Tibial nerve (tissue), 4 donors: ENCODE measurements around the gene MYOM3. TPM values are rescaled to one million over a fixed set of nuclear protein-coding genes. Genes with fewer than 3 reads are reported as not detected.
"Not testable (repeated sequence)": the region's sequence is repeated elsewhere in the genome, so short reads cannot be mapped to it uniquely, and the experiment has no call there.

Experiments used
- DNase-seq, 2 donors: peaks; one replicate each; pipeline ENCODE4 v3.0.0-alpha.2; 2019; ENCODE audit warnings: low spot score in 2 of 2
- H3K27ac ChIP-seq, 4 donors: fragments of 200-600 bp; sonication (generic) in 3 of 4; one replicate each; pipeline ENCODE4 v1.5.1; 2017 to 2019; ENCODE audit warnings: mild to moderate bottlenecking in 1 of 4
- H3K27me3 ChIP-seq, 2 donors: fragments of 200-600 bp; sonication (generic) in 1 of 2; one replicate each; pipeline versions ENCODE4 v1.5.1 to v1.6.0; 2017 to 2019
- H3K36me3 ChIP-seq, 3 donors: fragments of 200-600 bp; sonication (generic); one replicate each; pipeline ENCODE4 v1.5.1; 2018 to 2019
- H3K4me1 ChIP-seq, 4 donors: fragments of 200-600 bp; sonication (generic) in 3 of 4; one replicate each; pipeline ENCODE4 v1.5.1; 2017 to 2019
- H3K4me3 ChIP-seq, 4 donors: fragments of 200-600 bp; sonication (generic) in 3 of 4; one replicate each; pipeline ENCODE4 v1.5.1; 2017 to 2019; ENCODE audit warnings: mild to moderate bottlenecking in 1 of 4, moderate library complexity in 1 of 4
- H3K9me3 ChIP-seq, 4 donors: fragments of 200-600 bp; sonication (generic) in 3 of 4; one replicate each; pipeline ENCODE4 v1.5.1; 2017 to 2019
- EP300 ChIP-seq, 2 donors: sonication (generic); formaldehyde crosslinking; IDR thresholded peaks; one replicate each; pipeline ENCODE4 v1.6.1; 2017; ENCODE audit warnings: antibody characterized with exemption in 2 of 2, mild to moderate bottlenecking in 1 of 2
- POLR2A ChIP-seq, 2 donors: fragments of 450-650 bp; IDR thresholded peaks; one replicate each; pipeline ENCODE4 v1.6.1; 2017; ENCODE audit warnings: antibody characterized with exemption in 2 of 2, mild to moderate bottlenecking in 2 of 2, moderate library complexity in 2 of 2
- WGBS, 2 donors: methylation state at CpG; one replicate each; pipeline ENCODE4 v1.1.5; 2018; 5-methylcytosine and 5-hydroxymethylcytosine counted together
- total RNA-seq, 4 donors: library from RNA; depleted of rRNA; stranded (reverse); fragments of >200 nt; gene quantifications; one replicate each; pipeline ENCODE4 v1.1.0, GENCODE V29; 2016
- TF ChIP-seq, protein P1 (sequence below), 5 experiments: fragments of 200-600 bp in 3 of 5; fragments of 450-650 bp in 2 of 5; sonication (generic) in 3 of 5; IDR thresholded peaks; one replicate each; pipeline ENCODE4 v1.5.1; 2016 to 2019; ENCODE audit warnings: antibody characterized with exemption in 5 of 5, mild to moderate bottlenecking in 3 of 5, moderate library complexity in 2 of 5

Gene MYOM3
- total RNA-seq, 4 donors from 2014 or later: 0.20 to 0.60 (median 0.22) TPM; not detected in 1

DNA sequence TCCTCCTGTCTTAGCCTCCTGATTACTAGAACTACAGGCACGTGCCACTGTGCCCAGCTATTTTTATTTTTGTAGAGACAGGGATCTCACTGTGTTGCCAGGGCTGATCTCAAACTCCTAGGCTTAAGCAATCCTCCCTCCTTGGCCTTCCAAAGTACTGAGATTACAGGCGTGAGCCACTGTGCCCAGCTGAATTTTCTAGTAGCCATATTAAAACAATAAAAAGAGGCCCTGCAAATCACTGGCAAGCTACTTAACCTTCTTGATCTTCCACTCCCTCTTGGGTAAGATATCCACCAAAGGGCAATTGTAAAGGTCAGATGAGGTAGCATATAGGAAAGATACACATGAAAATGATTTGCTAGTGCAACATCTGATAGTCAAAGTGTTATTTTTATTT is 66.2 kb downstream of the MYOM3 start:
- Histone ChIP-seq H3K36me3 (no peaks in the 10 kb centered on the region), H3K27me3 (no peaks in the 10 kb centered on the region), H3K27ac (peak overlapping the region in 2 of 4 donors; percentile 5 to 8), H3K4me3 (no peak overlapping the region), H3K9me3 (no peaks in the 10 kb centered on the region), H3K4me1 (peaks cover 0 to 16% (median 0%) of the 10 kb centered on the region in 4 donors)
- no peak for TF ChIP-seq POLR2A (IDR thresholded peaks at IDR 0.05)
- no peak for TF ChIP-seq EP300 (IDR thresholded peaks at IDR 0.05)
- TF ChIP-seq, protein P1, sequence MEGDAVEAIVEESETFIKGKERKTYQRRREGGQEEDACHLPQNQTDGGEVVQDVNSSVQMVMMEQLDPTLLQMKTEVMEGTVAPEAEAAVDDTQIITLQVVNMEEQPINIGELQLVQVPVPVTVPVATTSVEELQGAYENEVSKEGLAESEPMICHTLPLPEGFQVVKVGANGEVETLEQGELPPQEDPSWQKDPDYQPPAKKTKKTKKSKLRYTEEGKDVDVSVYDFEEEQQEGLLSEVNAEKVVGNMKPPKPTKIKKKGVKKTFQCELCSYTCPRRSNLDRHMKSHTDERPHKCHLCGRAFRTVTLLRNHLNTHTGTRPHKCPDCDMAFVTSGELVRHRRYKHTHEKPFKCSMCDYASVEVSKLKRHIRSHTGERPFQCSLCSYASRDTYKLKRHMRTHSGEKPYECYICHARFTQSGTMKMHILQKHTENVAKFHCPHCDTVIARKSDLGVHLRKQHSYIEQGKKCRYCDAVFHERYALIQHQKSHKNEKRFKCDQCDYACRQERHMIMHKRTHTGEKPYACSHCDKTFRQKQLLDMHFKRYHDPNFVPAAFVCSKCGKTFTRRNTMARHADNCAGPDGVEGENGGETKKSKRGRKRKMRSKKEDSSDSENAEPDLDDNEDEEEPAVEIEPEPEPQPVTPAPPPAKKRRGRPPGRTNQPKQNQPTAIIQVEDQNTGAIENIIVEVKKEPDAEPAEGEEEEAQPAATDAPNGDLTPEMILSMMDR (IDR thresholded peaks at IDR 0.05): no peak
- DNase-seq: no peak
- WGBS, 2 donors: 50 to 56% methylated on average over 2 of the region's 2 CpGs

DNA sequence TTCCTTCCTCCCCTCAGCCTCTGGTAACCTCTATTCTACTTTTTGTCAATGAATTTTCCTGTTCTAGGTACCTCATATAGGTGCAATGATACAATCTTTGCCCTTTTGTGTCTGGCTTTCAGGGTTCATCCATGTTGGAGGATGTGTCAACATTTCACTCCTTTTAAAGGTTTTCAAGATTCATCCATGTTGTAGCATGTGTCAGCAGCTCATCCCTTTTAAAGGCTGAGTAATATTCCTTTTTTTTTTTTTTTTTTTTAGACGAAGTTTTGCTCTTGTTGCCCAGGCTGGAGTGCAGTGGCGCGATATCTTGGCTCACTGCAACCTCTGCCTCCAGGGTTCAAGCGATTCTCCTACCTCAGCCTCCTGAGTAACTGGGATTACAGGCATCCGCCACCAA is 67.3 kb downstream of the MYOM3 start:
- not testable (repeated sequence) for H3K36me3 ChIP-seq, H3K27ac ChIP-seq, H3K9me3 ChIP-seq, H3K27me3 ChIP-seq, H3K4me3 ChIP-seq, DNase-seq
- H3K4me1 ChIP-seq: peaks cover 0 to 16% (median 0%) of the 10 kb centered on the region in 4 donors
- 92 to 98% methylated on average over 5 of the region's 5 CpGs for WGBS, 2 donors

DNA sequence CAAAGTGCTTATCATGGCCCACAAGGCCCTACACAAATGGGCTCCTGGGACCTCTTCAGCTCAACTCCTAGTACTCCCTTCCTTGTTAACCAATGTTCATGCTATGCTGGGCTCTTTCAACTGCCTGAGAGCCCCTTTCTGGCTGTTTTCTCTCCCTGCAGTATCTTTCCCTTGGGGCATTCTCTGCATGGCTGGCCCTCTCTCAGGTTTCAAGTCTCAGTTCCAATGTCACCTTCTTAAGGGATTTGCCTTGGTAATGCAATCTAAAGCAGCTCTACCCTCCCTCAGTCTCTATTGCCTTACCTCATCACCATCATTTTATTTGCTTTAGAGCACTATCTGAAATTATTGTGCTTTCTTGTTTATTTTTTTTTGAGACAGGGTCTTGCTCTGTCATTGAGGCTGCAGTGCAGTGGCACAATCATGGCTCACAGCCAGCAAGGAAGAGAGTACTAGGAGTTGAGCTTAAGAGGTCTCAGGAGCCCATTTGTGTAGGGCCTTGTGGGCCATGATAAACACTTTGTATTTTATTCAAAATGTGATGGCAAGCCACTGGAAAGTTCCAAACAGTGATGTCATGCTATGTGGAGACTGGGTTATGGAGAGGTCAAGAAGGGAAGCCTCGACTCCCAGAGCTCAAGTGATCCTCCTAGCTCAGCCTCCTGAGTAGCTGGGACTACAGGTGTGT is 68.4 kb downstream of the MYOM3 start:
- 42 to 50% methylated on average over 1 of the region's 1 CpG for WGBS, 2 donors
- Histone ChIP-seq H3K36me3 (no peaks in the 10 kb centered on the region), H3K4me3 (no peak overlapping the region), H3K27me3 (no peaks in the 10 kb centered on the region), H3K27ac (no peak overlapping the region), H3K4me1 (peaks cover 0 to 16% (median 0%) of the 10 kb centered on the region in 4 donors), H3K9me3 (no peaks in the 10 kb centered on the region)
- TF ChIP-seq, protein P1 (IDR thresholded peaks at IDR 0.05): no peak
- TF ChIP-seq EP300 (IDR thresholded peaks at IDR 0.05) (no peak), POLR2A (IDR thresholded peaks at IDR 0.05) (no peak)
- no peak for DNase-seq

DNA sequence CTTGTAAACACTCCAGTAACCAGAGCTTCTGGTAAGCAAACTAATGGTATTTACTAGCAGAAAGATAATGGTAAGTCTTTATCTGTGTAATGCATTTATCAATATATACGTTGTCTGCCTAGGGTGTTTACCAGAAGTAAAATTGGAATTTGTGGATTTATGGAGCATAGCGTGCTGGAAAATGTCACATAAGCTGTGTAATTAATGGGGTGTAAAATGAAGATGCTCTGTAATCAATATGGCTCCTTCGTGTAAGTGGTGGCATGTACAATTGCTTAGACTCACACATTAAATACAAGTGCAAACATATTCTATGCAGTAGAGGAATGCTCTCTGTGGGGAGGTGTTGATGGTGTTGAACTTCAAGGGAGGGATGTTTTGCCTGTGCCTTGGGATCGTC is 69.6 kb downstream of the MYOM3 start:
- no peak overlapping the region for H3K27ac ChIP-seq
- no peaks in the 10 kb centered on the region for H3K9me3 ChIP-seq
- no peaks in the 10 kb centered on the region for H3K27me3 ChIP-seq
- TF ChIP-seq POLR2A (IDR thresholded peaks at IDR 0.05) (no peak), EP300 (IDR thresholded peaks at IDR 0.05) (no peak)
- TF ChIP-seq, protein P1 (IDR thresholded peaks at IDR 0.05): no peak
- H3K4me3 ChIP-seq: no peak overlapping the region
- H3K4me1 ChIP-seq: peaks cover 0 to 18% (median 0%) of the 10 kb centered on the region in 4 donors
- no peak for DNase-seq
- WGBS, 2 donors: 76 to 78% methylated on average over 4 of the region's 4 CpGs
- no peaks in the 10 kb centered on the region for H3K36me3 ChIP-seq

DNA sequence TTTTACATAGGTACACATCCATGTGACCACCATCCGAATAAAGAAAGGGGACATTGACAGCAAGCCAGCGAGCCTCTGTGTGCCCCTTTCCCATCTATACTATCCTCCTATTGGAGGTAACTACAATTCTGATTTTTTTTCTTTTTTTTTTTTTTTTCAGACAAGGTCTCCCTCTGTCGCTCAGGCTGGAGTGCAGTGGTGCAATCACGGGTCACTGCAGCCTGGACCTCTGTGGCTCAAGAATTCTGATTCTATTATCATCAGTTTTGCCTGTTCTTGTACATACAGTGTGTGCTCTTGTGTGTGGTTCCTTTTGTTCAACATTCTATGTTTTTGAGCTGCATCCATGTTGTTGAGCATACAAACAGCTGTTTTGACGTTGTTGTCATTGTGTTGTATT is 75.8 kb downstream of the MYOM3 start:
- peaks cover 0 to 17% (median 0%) of the 10 kb centered on the region in 4 donors for H3K4me1 ChIP-seq
- H3K27me3 ChIP-seq: no peaks in the 10 kb centered on the region
- WGBS, 2 donors: 59 to 68% methylated on average over 5 of the region's 5 CpGs
- H3K4me3 ChIP-seq: no peak overlapping the region
- TF ChIP-seq, protein P1 (IDR thresholded peaks at IDR 0.05): no peak
- no peak for TF ChIP-seq POLR2A (IDR thresholded peaks at IDR 0.05)
- no peak for TF ChIP-seq EP300 (IDR thresholded peaks at IDR 0.05)
- H3K36me3 ChIP-seq: no peaks in the 10 kb centered on the region
- no peak for DNase-seq
- H3K27ac ChIP-seq: peak overlapping the region in 1 of 4 donors; percentile 83
- H3K9me3 ChIP-seq: no peaks in the 10 kb centered on the region
